Upper lobe of right lung (tissue), 1 donor: Measurements from ENCODE around the gene NUDT3. TPM values are rescaled to one million over a fixed set of nuclear protein-coding genes. Genes with fewer than 3 reads are reported as not detected.
"Not testable (repeated sequence)": the region's sequence is repeated elsewhere in the genome, so short reads cannot be mapped to it uniquely, and the experiment has no call there.

ENCODE experiments used
- ATAC-seq: fragments of 200-7000 bp; cut with Tn5 transposase; one replicate; pipeline ENCODE4 v1.9.1; 2020; ENCODE audit warnings: mild to moderate bottlenecking, moderate library complexity
- DNase-seq: peaks from one replicate; pipeline ENCODE4 v3.0.0-alpha.2; 2020
- H3K27ac ChIP-seq: fragments of 200-600 bp; one replicate; pipeline ENCODE4 v1.8.0; 2022
- H3K27me3 ChIP-seq: fragments of 200-600 bp; one replicate; pipeline ENCODE4 v1.8.0; 2022; ENCODE audit warnings: mild to moderate bottlenecking
- H3K36me3 ChIP-seq: fragments of 200-600 bp; one replicate; pipeline ENCODE4 v1.8.0; 2022
- H3K4me1 ChIP-seq: fragments of 200-600 bp; one replicate; pipeline ENCODE4 v1.8.0; 2022
- H3K4me3 ChIP-seq: fragments of 200-600 bp; one replicate; pipeline ENCODE4 v1.8.0; 2022; ENCODE audit warnings: mild to moderate bottlenecking
- H3K9me3 ChIP-seq: fragments of 200-600 bp; one replicate; pipeline ENCODE4 v1.8.0; 2022
- intact Hi-C: fragments of 100-400 bp; cut with DNase I; formaldehyde crosslinking; loops from one replicate; pipeline ENCODE4 v1.11.0; 2022
- total RNA-seq: library from RNA; stranded (reverse); fragmentation: NEBNext Ultra II Directional; extraction: Animal tissue kit (Norgen Biotek cat#: 25700); gene quantifications from one replicate; pipeline ENCODE4 v1.2.1, GENCODE V29; 2021
- TF ChIP-seq, protein P1 (sequence below): fragments of 200-600 bp; IDR thresholded peaks from one replicate; pipeline ENCODE4 v1.8.0; 2022; ENCODE audit warnings: antibody characterized with exemption
- donor health status: DM: no; HTN: yes; CAD: no; lungs with severe emphysema.

The NUDT3 gene
- total RNA-seq, 1 donor from 2014 or later, result 29.1 TPM

- Histone ChIP-seq H3K27me3 (no peaks in the 10 kb centered on the region), H3K4me3 (no peak overlapping the region), H3K9me3 (no peaks in the 10 kb centered on the region), H3K4me1 (peaks cover 25% of the 10 kb centered on the region), H3K27ac (no peak overlapping the region), H3K36me3 (no peaks in the 10 kb centered on the region)
- DNase-seq (no peak), ATAC-seq (no peak)
- intact Hi-C loops, result no loop called here
- TF ChIP-seq, protein P1, sequence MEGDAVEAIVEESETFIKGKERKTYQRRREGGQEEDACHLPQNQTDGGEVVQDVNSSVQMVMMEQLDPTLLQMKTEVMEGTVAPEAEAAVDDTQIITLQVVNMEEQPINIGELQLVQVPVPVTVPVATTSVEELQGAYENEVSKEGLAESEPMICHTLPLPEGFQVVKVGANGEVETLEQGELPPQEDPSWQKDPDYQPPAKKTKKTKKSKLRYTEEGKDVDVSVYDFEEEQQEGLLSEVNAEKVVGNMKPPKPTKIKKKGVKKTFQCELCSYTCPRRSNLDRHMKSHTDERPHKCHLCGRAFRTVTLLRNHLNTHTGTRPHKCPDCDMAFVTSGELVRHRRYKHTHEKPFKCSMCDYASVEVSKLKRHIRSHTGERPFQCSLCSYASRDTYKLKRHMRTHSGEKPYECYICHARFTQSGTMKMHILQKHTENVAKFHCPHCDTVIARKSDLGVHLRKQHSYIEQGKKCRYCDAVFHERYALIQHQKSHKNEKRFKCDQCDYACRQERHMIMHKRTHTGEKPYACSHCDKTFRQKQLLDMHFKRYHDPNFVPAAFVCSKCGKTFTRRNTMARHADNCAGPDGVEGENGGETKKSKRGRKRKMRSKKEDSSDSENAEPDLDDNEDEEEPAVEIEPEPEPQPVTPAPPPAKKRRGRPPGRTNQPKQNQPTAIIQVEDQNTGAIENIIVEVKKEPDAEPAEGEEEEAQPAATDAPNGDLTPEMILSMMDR, result no peak
Measured at GRCh38 chr6:34373511-34373910, 19.0 kb downstream of the NUDT3 start.

DNA sequence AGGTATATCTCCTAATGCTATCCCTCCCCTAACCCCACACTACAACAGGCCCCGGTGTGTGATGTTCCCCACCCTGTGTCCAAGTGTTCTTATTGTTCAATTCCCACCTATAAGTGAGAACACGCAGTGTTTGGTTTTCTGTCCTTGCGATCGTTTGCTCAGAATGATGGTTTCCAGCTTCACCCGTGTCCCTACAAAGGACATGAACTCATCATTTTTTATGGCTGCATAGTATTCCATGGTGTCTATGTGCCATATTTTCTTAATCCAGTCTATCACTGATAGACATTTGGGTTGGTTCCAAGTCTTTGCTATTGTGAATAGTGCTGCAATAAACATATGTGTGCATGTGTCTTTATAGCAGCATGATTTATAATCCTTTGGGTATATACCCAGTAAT lies 20.6 kb downstream of the NUDT3 start:
- H3K4me3 ChIP-seq, H3K27me3 ChIP-seq, ATAC-seq, H3K27ac ChIP-seq, H3K36me3 ChIP-seq, DNase-seq, intact Hi-C loops, H3K9me3 ChIP-seq: not testable (repeated sequence)
- H3K4me1 ChIP-seq, result peaks cover 25% of the 10 kb centered on the region

- Histone ChIP-seq H3K27ac (no peak overlapping the region), H3K4me3 (no peak overlapping the region), H3K36me3 (no peaks in the 10 kb centered on the region), H3K27me3 (no peaks in the 10 kb centered on the region), H3K4me1 (peaks cover 25% of the 10 kb centered on the region), H3K9me3 (no peaks in the 10 kb centered on the region)
- TF ChIP-seq, protein P1, result no peak
- DNase-seq, result no peak
- intact Hi-C loops, result no loop called here
- ATAC-seq, result peak; percentile 83
Measured at GRCh38 chr6:34370361-34370760, 22.1 kb downstream of the NUDT3 start.

DNA sequence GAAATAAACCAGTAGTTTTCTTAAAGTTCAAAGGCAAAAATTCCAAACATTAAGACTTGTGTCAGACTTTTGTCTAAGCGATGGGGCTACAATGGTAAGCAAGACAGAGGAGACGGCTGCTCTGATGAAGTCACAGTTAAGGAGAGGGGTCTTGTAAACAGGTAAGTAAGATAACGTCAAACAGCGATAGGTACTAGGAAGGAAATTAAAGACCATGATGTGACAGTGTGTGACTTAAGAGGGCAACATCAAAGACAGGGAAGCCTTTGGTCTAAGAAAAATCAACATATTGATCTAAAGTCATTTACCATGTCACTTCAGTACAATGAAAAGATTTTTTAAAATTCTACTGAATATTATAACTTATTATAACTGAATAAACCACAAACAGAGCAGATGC lies 23.1 kb downstream of the NUDT3 start:
- DNase-seq (no peak), ATAC-seq (no peak)
- Histone ChIP-seq H3K27ac (no peak overlapping the region), H3K4me1 (peaks cover 22% of the 10 kb centered on the region), H3K27me3 (no peaks in the 10 kb centered on the region), H3K4me3 (no peak overlapping the region), H3K36me3 (no peaks in the 10 kb centered on the region), H3K9me3 (no peaks in the 10 kb centered on the region)
- TF ChIP-seq, protein P1, result no peak
- intact Hi-C loops, result no loop called here

- TF ChIP-seq, protein P1, result no peak
- Histone ChIP-seq H3K36me3 (no peaks in the 10 kb centered on the region), H3K27ac (no peak overlapping the region), H3K9me3 (no peaks in the 10 kb centered on the region), H3K4me1 (peaks cover 32% of the 10 kb centered on the region), H3K4me3 (no peak overlapping the region), H3K27me3 (no peaks in the 10 kb centered on the region)
- no peak for ATAC-seq
- intact Hi-C loops, result no loop called here
- no peak for DNase-seq
Measured at GRCh38 chr6:34366639-34366921, 25.9 kb downstream of the NUDT3 start.

GRCh38 chr6:34365781-34366638 lies 26.5 kb downstream of the NUDT3 start:
- not testable (repeated sequence) for ATAC-seq

DNA sequence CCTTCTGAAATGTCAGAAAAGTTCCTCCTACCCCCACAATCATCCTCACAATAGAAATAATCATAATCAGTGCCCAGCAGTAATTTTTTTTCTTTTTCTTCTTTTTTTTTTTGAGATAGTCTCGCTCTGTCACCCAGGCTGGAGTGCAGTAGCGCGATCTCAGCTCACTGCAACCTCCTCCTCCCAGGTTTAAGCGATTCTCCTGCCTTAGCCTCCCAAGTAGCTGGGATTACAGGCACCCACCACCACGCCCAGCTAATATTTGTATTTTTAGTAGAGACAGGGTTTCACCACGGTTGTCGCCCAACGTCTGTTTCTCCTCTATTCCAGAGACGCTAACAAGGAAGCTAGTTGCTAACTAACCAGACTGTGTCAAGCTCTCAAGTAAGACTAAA lies 28.8 kb downstream of the NUDT3 start:
- H3K9me3 ChIP-seq, intact Hi-C loops, H3K27me3 ChIP-seq, DNase-seq, H3K27ac ChIP-seq, H3K4me3 ChIP-seq, H3K36me3 ChIP-seq, ATAC-seq: not testable (repeated sequence)
- H3K4me1 ChIP-seq, result peaks cover 28% of the 10 kb centered on the region

More at GRCh38 chr6:34365781-34366638, 26.5 kb downstream of the NUDT3 start:
- H3K36me3 ChIP-seq, H3K27ac ChIP-seq, DNase-seq, H3K4me3 ChIP-seq, H3K9me3 ChIP-seq, intact Hi-C loops, H3K27me3 ChIP-seq: not testable (repeated sequence)
- peaks cover 29% of the 10 kb centered on the region for H3K4me1 ChIP-seq
